CD8-positive, alpha-beta memory T cell (primary cell): ENCODE data around the gene MUC12. TPM values are rescaled to one million over a fixed set of nuclear protein-coding genes. Genes with fewer than 3 reads are reported as not detected.
"Not testable (repeated sequence)": the region's sequence is repeated elsewhere in the genome, so short reads cannot be mapped to it uniquely, and the experiment has no call there.

Experiments
- CTCF ChIA-PET: fragments of 350-600 bp; sonication (Branson Sonifier 250); formaldehyde crosslinking; loops from one replicate; lab custom pipeline; 2021; ENCODE audit warnings: antibody characterized with exemption; lab: Charles Lee
- POLR2A ChIA-PET: fragments of 350-600 bp; sonication (Branson Sonifier 250); formaldehyde crosslinking; loops from one replicate; lab custom pipeline; 2021; ENCODE audit warnings: antibody characterized with exemption; lab: Charles Lee
- DNase-seq, 5 donors: peaks; one replicate each; pipeline versions ENCODE4 v3.0.0 to v3.0.0-alpha.2; 2020 to 2022; ENCODE audit warnings: mixed read lengths in 1 of 5
- H3K27ac ChIP-seq: one replicate; pipeline ENCODE4 v1.7.0; 2013; ENCODE audit warnings: low read depth, mild to moderate bottlenecking, low read length, moderate library complexity
- H3K27me3 ChIP-seq: 2 replicates; pipeline ENCODE4 v1.7.0; 2013; ENCODE audit warnings: low read length, mild to moderate bottlenecking; ENCODE audit not compliant: insufficient read depth, poor library complexity, severe bottlenecking
- H3K36me3 ChIP-seq: 2 replicates; pipeline ENCODE4 v1.7.0; 2013; ENCODE audit warnings: mild to moderate bottlenecking, low read length, moderate library complexity; ENCODE audit not compliant: insufficient read depth
- H3K4me1 ChIP-seq: 2 replicates; pipeline ENCODE4 v1.7.0; 2013; ENCODE audit warnings: mild to moderate bottlenecking, low read length, moderate library complexity; ENCODE audit not compliant: insufficient read depth
- H3K4me3 ChIP-seq: 2 replicates; pipeline ENCODE4 v1.7.0; 2013; ENCODE audit warnings: mild to moderate bottlenecking, low read length
- H3K9me3 ChIP-seq: 2 replicates; pipeline ENCODE4 v1.7.0; 2013; ENCODE audit warnings: mild to moderate bottlenecking, low read length
- H3K27ac Mint-ChIP-seq, 8 donors: one replicate each; pipeline ENCODE4 v1.8.0; 2020 to 2021; ENCODE audit warnings: mixed read lengths in 8 of 8, mild to moderate bottlenecking in 6 of 8, inconsistent platforms in 3 of 8, moderate library complexity in 3 of 8
- H3K27me3 Mint-ChIP-seq, 2 donors: one replicate each; pipeline ENCODE4 v1.8.0; 2020 to 2021; ENCODE audit warnings: mixed read lengths in 2 of 2, mild to moderate bottlenecking in 1 of 2, moderate library complexity in 1 of 2
- H3K36me3 Mint-ChIP-seq, 3 donors: one replicate each; pipeline ENCODE4 v1.8.0; 2020 to 2021; ENCODE audit warnings: mixed read lengths in 3 of 3, inconsistent platforms in 1 of 3, mild to moderate bottlenecking in 1 of 3
- H3K4me1 Mint-ChIP-seq, 3 donors: one replicate each; pipeline ENCODE4 v1.8.0; 2020 to 2021; ENCODE audit warnings: mixed read lengths in 3 of 3, inconsistent platforms in 1 of 3, mild to moderate bottlenecking in 1 of 3
- H3K4me3 Mint-ChIP-seq, 7 donors: one replicate each; pipeline ENCODE4 v1.8.0; 2020 to 2021; ENCODE audit warnings: mixed read lengths in 7 of 7, mild to moderate bottlenecking in 6 of 7, moderate library complexity in 4 of 7, inconsistent platforms in 2 of 7
- H3K9me3 Mint-ChIP-seq, 5 donors: one replicate each; pipeline ENCODE4 v1.8.0; 2020 to 2022; ENCODE audit warnings: mixed read lengths in 5 of 5, mild to moderate bottlenecking in 3 of 5, moderate library complexity in 2 of 5, inconsistent platforms in 1 of 5
- polyA plus RNA-seq: library from polyadenylated mRNA; unstranded; fragments of 300-500 nt; fragmentation: Illumina TruSeq; gene quantifications from one replicate; pipeline ENCODE4 v1.2.3, GENCODE V29; 2021
- total RNA-seq, 2 experiments: library from RNA; stranded (reverse); gene quantifications; one replicate each; pipeline ENCODE4 v1.2.3, GENCODE V29; 2021

The MUC12 gene
- total and polyA plus RNA-seq, 3 experiments from 2014 or later, result 0.35 to 0.54 TPM; not detected in 1

DNA sequence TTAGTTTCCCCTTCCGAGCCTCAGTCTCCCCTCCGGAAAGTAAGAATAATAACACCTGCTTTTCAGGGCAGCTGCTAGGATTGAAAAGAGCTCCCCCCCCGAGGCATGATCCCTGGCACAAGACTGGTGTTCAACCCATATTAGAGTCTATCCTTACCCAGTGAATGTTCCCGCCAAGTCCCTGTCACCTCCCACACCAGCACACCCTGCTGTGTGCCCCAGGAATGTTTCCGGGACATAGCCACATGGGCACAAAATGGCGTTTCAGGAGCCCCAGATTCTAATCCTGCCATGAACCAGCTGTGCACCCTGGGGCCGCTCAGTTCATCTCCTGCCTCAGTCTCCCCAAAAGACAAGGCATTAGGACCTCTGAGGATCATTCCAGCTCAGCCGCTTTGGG is 51.1 kb downstream of the MUC12 start:
- Histone ChIP-seq H3K36me3 (no peaks in the 10 kb centered on the region), H3K4me1 (peaks cover 7% of the 10 kb centered on the region), H3K9me3 (no peaks in the 10 kb centered on the region), H3K27me3 (no peaks in the 10 kb centered on the region), H3K27ac (no peak overlapping the region), H3K4me3 (no peak overlapping the region)
- no peaks in the 10 kb centered on the region for H3K9me3 Mint-ChIP-seq
- ChIA-PET POLR2A (no interaction called here), CTCF (no interaction called here)
- H3K27me3 Mint-ChIP-seq, result peaks cover 4 to 9% of the 10 kb centered on the region in 2 donors
- peaks cover 0 to 8% (median 0%) of the 10 kb centered on the region in 3 donors for H3K36me3 Mint-ChIP-seq
- H3K4me3 Mint-ChIP-seq, result no peak overlapping the region
- H3K4me1 Mint-ChIP-seq, result peaks cover 10 to 28% (median 16%) of the 10 kb centered on the region in 3 donors
- H3K27ac Mint-ChIP-seq, result peak overlapping the region in 2 of 8 donors; percentile 52 to 78
- no peak for DNase-seq

GRCh38 chr7:101021703-101022102 is 52.3 kb downstream of the MUC12 start:
- peaks cover 0 to 8% (median 0%) of the 10 kb centered on the region in 3 donors for H3K36me3 Mint-ChIP-seq
- no peak for DNase-seq
- ChIA-PET CTCF (interaction anchor here (0.7 kb wide), 1 partner anchor 11 kb away, joined by 4 read pairs; no protein-coding TSS in a partner anchor), POLR2A (interaction anchor here (0.6 kb wide), 1 partner anchor 1738 kb away, joined by 4 read pairs; no protein-coding TSS in a partner anchor)
- H3K4me3 Mint-ChIP-seq, result no peak overlapping the region
- Histone ChIP-seq H3K4me3 (no peak overlapping the region), H3K4me1 (peaks cover 3% of the 10 kb centered on the region), H3K27ac (no peak overlapping the region), H3K27me3 (no peaks in the 10 kb centered on the region), H3K36me3 (no peaks in the 10 kb centered on the region), H3K9me3 (no peaks in the 10 kb centered on the region)
- H3K9me3 Mint-ChIP-seq, result no peaks in the 10 kb centered on the region
- H3K27ac Mint-ChIP-seq, result peak overlapping the region in 1 of 8 donors; percentile 63
- peaks cover 0 to 15% (median 8%) of the 10 kb centered on the region in 3 donors for H3K4me1 Mint-ChIP-seq
- peaks cover 4 to 9% of the 10 kb centered on the region in 2 donors for H3K27me3 Mint-ChIP-seq

DNA sequence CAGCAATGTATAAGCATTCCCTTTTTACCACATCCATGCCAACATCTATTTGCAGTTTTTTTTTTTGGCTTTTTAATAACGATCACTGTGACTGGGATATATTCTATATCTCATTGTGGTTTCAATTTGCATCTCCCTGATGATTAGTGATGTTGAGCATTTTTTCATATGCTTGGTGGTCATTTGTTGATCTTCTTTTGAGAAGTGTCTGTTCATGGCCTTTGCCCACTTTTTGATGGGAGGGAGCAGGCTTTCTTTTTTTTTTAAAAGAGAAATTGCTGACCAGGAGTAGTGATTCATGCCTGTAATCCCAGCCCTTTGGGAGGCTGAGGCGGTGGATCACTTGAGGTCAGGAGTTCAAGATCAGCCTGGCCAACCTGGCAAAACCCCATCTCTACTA is 54.5 kb downstream of the MUC12 start:
- peaks cover 0 to 2% (median under 1%) of the 10 kb centered on the region in 3 donors for H3K4me1 Mint-ChIP-seq
- peaks cover 0 to 1% (median 0%) of the 10 kb centered on the region in 3 donors for H3K36me3 Mint-ChIP-seq
- Histone ChIP-seq H3K4me3 (no peak overlapping the region), H3K4me1 (no peaks in the 10 kb centered on the region), H3K9me3 (no peaks in the 10 kb centered on the region), H3K36me3 (no peaks in the 10 kb centered on the region), H3K27ac (no peak overlapping the region), H3K27me3 (no peaks in the 10 kb centered on the region)
- no peaks in the 10 kb centered on the region for H3K9me3 Mint-ChIP-seq
- no peak for DNase-seq
- ChIA-PET POLR2A (no interaction called here), CTCF (no interaction called here)
- H3K4me3 Mint-ChIP-seq, result no peak overlapping the region
- peaks cover 4 to 9% of the 10 kb centered on the region in 2 donors for H3K27me3 Mint-ChIP-seq
- no peak overlapping the region for H3K27ac Mint-ChIP-seq

GRCh38 chr7:101031082-101031481 is 61.7 kb downstream of the MUC12 start:
- no peak for DNase-seq
- Histone ChIP-seq H3K36me3 (no peaks in the 10 kb centered on the region), H3K9me3 (no peaks in the 10 kb centered on the region), H3K27me3 (no peaks in the 10 kb centered on the region), H3K4me3 (no peak overlapping the region), H3K27ac (no peak overlapping the region), H3K4me1 (no peaks in the 10 kb centered on the region)
- POLR2A ChIA-PET, result no interaction called here
- Mint-ChIP-seq H3K9me3 (no peaks in the 10 kb centered on the region), H3K4me1 (no peaks in the 10 kb centered on the region), H3K27ac (no peak overlapping the region), H3K36me3 (peaks cover 0 to 1% (median 0%) of the 10 kb centered on the region in 3 donors), H3K4me3 (no peak overlapping the region), H3K27me3 (peaks cover 0 to 4% of the 10 kb centered on the region in 2 donors)
- CTCF ChIA-PET, result no interaction called here

DNA sequence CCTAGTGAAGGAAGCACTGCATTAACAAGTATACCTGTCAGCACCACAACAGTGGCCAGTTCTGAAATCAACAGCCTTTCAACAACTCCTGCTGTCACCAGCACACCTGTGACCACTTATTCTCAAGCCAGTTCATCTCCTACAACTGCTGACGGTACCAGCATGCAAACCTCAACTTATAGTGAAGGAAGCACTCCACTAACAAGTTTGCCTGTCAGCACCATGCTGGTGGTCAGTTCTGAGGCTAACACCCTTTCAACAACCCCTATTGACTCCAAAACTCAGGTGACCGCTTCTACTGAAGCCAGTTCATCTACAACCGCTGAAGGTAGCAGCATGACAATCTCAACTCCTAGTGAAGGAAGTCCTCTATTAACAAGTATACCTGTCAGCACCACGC is 66.6 kb downstream of the MUC12 start:
- DNase-seq, result no peak
- Mint-ChIP-seq H3K27me3 (no peaks in the 10 kb centered on the region), H3K27ac (no peak overlapping the region), H3K9me3 (no peaks in the 10 kb centered on the region), H3K4me1 (no peaks in the 10 kb centered on the region), H3K36me3 (no peaks in the 10 kb centered on the region), H3K4me3 (no peak overlapping the region)
- no peaks in the 10 kb centered on the region for H3K9me3 ChIP-seq
- CTCF ChIA-PET, result no interaction called here
- H3K27me3 ChIP-seq, result no peaks in the 10 kb centered on the region
- no peak overlapping the region for H3K4me3 ChIP-seq
- no peak overlapping the region for H3K27ac ChIP-seq
- no peaks in the 10 kb centered on the region for H3K4me1 ChIP-seq
- no peaks in the 10 kb centered on the region for H3K36me3 ChIP-seq
- POLR2A ChIA-PET, result no interaction called here

DNA sequence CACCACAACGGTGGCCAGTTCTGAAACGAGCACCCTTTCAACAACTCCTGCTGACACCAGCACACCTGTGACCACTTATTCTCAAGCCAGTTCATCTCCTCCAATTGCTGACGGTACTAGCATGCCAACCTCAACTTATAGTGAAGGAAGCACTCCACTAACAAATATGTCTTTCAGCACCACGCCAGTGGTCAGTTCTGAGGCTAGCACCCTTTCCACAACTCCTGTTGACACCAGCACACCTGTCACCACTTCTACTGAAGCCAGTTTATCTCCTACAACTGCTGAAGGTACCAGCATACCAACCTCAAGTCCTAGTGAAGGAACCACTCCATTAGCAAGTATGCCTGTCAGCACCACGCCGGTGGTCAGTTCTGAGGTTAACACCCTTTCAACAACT is 71.9 kb downstream of the MUC12 start:
- H3K9me3 Mint-ChIP-seq, H3K4me1 ChIP-seq, H3K36me3 ChIP-seq, POLR2A ChIA-PET, H3K9me3 ChIP-seq, H3K27ac ChIP-seq, H3K36me3 Mint-ChIP-seq, H3K4me3 ChIP-seq, H3K27me3 ChIP-seq, H3K4me1 Mint-ChIP-seq, CTCF ChIA-PET, H3K27ac Mint-ChIP-seq, H3K4me3 Mint-ChIP-seq, H3K27me3 Mint-ChIP-seq, DNase-seq: not testable (repeated sequence)

GRCh38 chr7:101058355-101058754 is 89.0 kb downstream of the MUC12 start:
- Mint-ChIP-seq H3K27me3 (peaks cover 22 to 51% of the 10 kb centered on the region in 2 donors), H3K9me3 (peaks cover 0 to 2% (median 0%) of the 10 kb centered on the region in 5 donors), H3K36me3 (no peaks in the 10 kb centered on the region), H3K4me1 (peaks cover 0 to 4% (median 0%) of the 10 kb centered on the region in 3 donors), H3K4me3 (no peak overlapping the region), H3K27ac (no peak overlapping the region)
- Histone ChIP-seq H3K27ac (no peak overlapping the region), H3K4me3 (no peak overlapping the region), H3K36me3 (no peaks in the 10 kb centered on the region), H3K4me1 (no peaks in the 10 kb centered on the region), H3K9me3 (no peaks in the 10 kb centered on the region), H3K27me3 (peaks cover 7% of the 10 kb centered on the region)
- ChIA-PET POLR2A (no interaction called here), CTCF (interaction anchor here (0.6 to 2.3 kb wide), 11 partner anchors 22 to 353 kb away, joined by 3 to 14 read pairs (median 4); partner anchors contain the start of genes ACHE, POP7, SLC12A9 and UFSP1)
- peak; percentile 24 to 61 (median 40) for DNase-seq

DNA sequence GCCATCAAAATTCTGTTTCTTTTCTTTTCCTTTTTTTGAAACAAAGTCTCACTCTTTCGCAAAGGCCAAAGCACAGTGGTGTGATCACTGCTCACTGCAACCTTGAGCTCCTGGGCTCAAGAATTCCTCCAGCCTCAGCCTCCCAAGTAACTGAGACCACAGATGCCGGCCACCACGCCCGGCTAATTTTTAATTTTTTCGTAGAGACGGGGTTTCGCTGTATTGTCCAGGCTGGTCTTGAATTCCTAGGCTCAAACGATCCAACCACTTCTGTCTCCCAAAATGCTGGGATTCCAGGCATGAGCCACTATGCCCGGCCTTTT is 90.2 kb downstream of the MUC12 start:
- DNase-seq, result no peak
- H3K4me3 Mint-ChIP-seq, result no peak overlapping the region
- ChIA-PET POLR2A (interaction anchor here (0.7 kb wide), 1 partner anchor 26 kb away, joined by 4 read pairs; no protein-coding TSS in a partner anchor), CTCF (interaction anchor here (1.5 to 2.3 kb wide), 3 partner anchors 102 to 208 kb away, joined by 6 to 7 read pairs (median 6); partner anchors contain the start of gene SLC12A9)
- no peaks in the 10 kb centered on the region for H3K4me1 ChIP-seq
- no peaks in the 10 kb centered on the region for H3K36me3 ChIP-seq
- H3K4me3 ChIP-seq, result no peak overlapping the region
- H3K27ac ChIP-seq, result no peak overlapping the region
- peaks cover 22 to 55% of the 10 kb centered on the region in 2 donors for H3K27me3 Mint-ChIP-seq
- no peaks in the 10 kb centered on the region for H3K9me3 ChIP-seq
- H3K9me3 Mint-ChIP-seq, result peaks cover 0 to 2% (median 0%) of the 10 kb centered on the region in 5 donors
- no peaks in the 10 kb centered on the region for H3K36me3 Mint-ChIP-seq
- H3K27me3 ChIP-seq, result peaks cover 7% of the 10 kb centered on the region
- H3K4me1 Mint-ChIP-seq, result peaks cover 0 to 4% (median 0%) of the 10 kb centered on the region in 3 donors
- peak overlapping the region in 1 of 8 donors; percentile 31 for H3K27ac Mint-ChIP-seq
